CD4-positive, alpha-beta T cell treated with Interferon gamma for 1 hour (primary cell): Measurements from ENCODE around the gene CAMK2G.

Experiments
- DNase-seq: peaks from one replicate; pipeline ENCODE4 v3.0.0-alpha.2; 2020

Gene CAMK2G

DNA sequence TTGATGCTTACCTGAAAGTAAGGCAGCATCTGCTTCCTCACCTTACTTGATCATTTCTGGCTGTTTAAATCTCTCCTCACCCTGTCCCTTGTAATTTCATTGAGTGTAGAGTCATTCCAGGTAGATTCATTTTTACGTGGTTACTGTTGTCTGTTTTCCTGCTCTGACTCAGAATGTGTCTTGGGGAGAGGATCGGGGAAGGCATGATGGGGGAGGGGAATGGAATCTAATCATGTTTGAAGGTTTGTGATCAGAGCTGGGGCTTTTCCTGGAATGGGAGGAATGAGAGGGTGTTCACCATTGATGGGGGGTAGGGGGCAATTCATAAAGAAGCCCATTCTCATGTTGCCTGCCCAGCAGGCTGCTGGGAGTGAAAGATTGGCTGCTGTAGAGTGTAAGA lies 111.4 kb downstream of the CAMK2G start:
- DNase-seq = no peak
